Thyroid gland (tissue), 4 donors: Measurements from ENCODE around the gene NENF. TPM values are rescaled to one million over a fixed set of nuclear protein-coding genes. Genes with fewer than 3 reads are reported as not detected.
"Not testable (repeated sequence)": the region's sequence is repeated elsewhere in the genome, so short reads cannot be mapped to it uniquely, and the experiment has no call there.

Source experiments
- DNase-seq, 2 donors: peaks; one replicate each; pipeline ENCODE4 v3.0.0-alpha.2; 2019
- H3K27ac ChIP-seq, 3 donors: fragments of 200-600 bp; sonication (generic); 1 replicate in 2 of 3; 2 replicates in 1 of 3; pipeline ENCODE4 v1.5.1; 2016 to 2019; ENCODE audit warnings: mild to moderate bottlenecking in 1 of 3, moderate library complexity in 1 of 3
- H3K27me3 ChIP-seq: fragments of 200-600 bp; sonication (generic); one replicate; pipeline ENCODE4 v1.5.1; 2019
- H3K36me3 ChIP-seq, 2 donors: fragments of 200-600 bp; sonication (generic); one replicate each; pipeline ENCODE4 v1.5.1; 2016 to 2019
- H3K4me1 ChIP-seq, 2 donors: fragments of 200-600 bp; sonication (generic); one replicate each; pipeline ENCODE4 v1.5.1; 2017 to 2019
- H3K4me3 ChIP-seq, 3 donors: fragments of 200-600 bp; sonication (generic); replicated peaks in 1 of 3; 1 replicate in 2 of 3; 2 replicates in 1 of 3; pipeline ENCODE4 v1.5.1; 2016; ENCODE audit warnings: mild to moderate bottlenecking in 1 of 3
- H3K9me3 ChIP-seq: fragments of 200-600 bp; sonication (generic); one replicate; pipeline ENCODE4 v1.5.1; 2017
- POLR2A ChIP-seq, 2 donors: fragments of 450-650 bp; IDR thresholded peaks; one replicate each; pipeline ENCODE4 v1.6.1; 2017; ENCODE audit warnings: antibody characterized with exemption in 2 of 2, mild to moderate bottlenecking in 2 of 2, moderate library complexity in 1 of 2
- WGBS, 2 donors: methylation state at CpG; one replicate each; pipeline ENCODE4 v1.1.5; 2017; 5-methylcytosine and 5-hydroxymethylcytosine counted together
- intact Hi-C: fragments of 100-400 bp; cut with DNase I; formaldehyde crosslinking; loops from one replicate; pipeline ENCODE4 v1.15.1; 2023
- total RNA-seq, 4 donors: library from RNA; depleted of rRNA; stranded (reverse); fragments of >200 nt; gene quantifications; one replicate each; pipeline ENCODE4 v1.2.3, GENCODE V29; 2016
- TF ChIP-seq, protein P1 (sequence below), 6 experiments: fragments of 200-600 bp in 3 of 6; fragments of 450-650 bp in 3 of 6; sonication (generic) in 3 of 6; IDR thresholded peaks; one replicate each; pipeline ENCODE4 v1.5.1; 2016 to 2019; ENCODE audit warnings: antibody characterized with exemption in 6 of 6, mild to moderate bottlenecking in 2 of 6, inconsistent platforms in 1 of 6, moderate library complexity in 1 of 6

NENF gene
- total RNA-seq, 4 donors from 2014 or later: 42.4 to 181 (median 122) TPM

DNA sequence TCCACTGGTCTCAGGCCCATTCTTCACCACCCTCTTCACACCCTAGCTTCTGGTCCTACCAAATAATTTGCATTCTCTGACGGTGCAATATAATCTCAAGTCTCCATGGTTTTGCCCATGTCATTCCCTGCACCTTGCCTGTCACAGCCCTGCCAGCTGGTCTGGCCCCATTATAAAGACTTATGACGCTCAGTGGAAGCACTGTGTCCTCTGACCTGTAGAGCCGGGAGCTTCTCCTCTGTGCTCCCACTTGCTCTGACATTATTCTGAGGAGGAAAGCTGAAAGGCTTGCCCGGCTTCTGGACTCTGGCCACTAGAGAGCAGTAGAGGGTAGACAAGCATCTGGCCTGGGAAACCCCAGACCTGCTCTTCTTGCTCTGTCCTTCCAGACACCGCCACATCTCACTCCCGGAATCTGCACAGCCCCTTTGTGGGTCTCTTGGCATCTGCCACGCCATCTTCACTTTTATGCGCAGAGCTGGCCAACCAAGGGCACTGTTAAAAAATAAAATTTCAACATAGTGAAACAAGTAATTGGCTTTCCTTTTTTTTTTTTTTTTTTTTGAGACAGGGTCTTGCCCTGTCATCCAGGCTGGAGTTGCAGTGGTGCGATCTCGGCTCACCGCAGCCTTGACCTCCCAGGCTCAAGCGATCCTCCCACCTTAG lies 44.4 kb downstream of the NENF start:
- peak; percentile 82 to 87 for DNase-seq
- WGBS, 2 donors: 34 to 40% methylated on average over 12 of the region's 12 CpGs
- Histone ChIP-seq H3K36me3 (no peaks in the 10 kb centered on the region), H3K4me3 (no peak overlapping the region), H3K27me3 (no peaks in the 10 kb centered on the region), H3K27ac (no peak overlapping the region), H3K9me3 (no peaks in the 10 kb centered on the region), H3K4me1 (peaks cover 13 to 24% of the 10 kb centered on the region in 2 donors)
- intact Hi-C loops: loop anchor here (5.0 kb wide), 1 partner anchor 130 kb away; the partner anchor contains the start of gene ATF3
- TF ChIP-seq, protein P1, sequence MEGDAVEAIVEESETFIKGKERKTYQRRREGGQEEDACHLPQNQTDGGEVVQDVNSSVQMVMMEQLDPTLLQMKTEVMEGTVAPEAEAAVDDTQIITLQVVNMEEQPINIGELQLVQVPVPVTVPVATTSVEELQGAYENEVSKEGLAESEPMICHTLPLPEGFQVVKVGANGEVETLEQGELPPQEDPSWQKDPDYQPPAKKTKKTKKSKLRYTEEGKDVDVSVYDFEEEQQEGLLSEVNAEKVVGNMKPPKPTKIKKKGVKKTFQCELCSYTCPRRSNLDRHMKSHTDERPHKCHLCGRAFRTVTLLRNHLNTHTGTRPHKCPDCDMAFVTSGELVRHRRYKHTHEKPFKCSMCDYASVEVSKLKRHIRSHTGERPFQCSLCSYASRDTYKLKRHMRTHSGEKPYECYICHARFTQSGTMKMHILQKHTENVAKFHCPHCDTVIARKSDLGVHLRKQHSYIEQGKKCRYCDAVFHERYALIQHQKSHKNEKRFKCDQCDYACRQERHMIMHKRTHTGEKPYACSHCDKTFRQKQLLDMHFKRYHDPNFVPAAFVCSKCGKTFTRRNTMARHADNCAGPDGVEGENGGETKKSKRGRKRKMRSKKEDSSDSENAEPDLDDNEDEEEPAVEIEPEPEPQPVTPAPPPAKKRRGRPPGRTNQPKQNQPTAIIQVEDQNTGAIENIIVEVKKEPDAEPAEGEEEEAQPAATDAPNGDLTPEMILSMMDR (IDR thresholded peaks at IDR 0.05): peak; percentile 61 to 92 (median 84)
- TF ChIP-seq POLR2A (IDR thresholded peaks at IDR 0.05): no peak

DNA sequence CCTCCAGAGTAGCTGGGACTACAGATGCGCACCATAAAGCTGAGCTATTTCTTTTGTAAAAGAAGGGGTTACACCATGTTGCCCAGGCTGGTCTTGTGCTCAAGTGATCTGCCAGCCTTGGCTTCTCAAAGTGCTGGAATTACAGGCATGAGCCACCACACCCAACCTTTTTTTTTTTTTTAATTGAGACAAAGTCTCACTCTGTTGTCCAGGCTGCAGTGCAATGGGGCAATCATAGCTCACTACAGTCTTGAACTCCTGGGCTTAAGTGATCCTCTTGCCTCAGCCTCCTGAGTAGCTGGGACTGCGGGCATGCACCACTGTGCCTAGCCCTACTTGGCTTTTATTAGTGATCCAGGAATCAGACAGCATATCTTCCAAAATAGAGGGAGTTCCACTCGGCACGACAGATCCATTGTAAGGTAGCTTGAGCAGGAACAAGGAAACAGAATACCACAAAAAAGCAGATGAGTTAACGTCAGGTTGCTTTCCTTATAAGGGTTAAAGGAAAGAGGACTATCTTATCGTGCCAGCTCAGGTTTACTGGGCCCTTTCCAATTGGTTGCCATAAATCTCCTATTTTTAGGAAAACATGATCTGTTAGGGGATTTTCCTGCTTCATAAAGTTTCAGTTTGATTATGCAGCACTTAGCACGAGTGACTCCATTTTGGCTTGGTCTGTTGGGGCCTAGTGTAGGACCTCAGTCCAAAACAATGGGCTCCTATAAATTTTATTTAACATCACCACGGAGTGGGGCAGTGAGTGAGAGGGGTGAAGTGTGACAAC lies 45.2 kb downstream of the NENF start:
- no peaks in the 10 kb centered on the region for H3K27me3 ChIP-seq
- no peak for TF ChIP-seq POLR2A (IDR thresholded peaks at IDR 0.05)
- TF ChIP-seq, protein P1 (IDR thresholded peaks at IDR 0.05): no peak

DNA sequence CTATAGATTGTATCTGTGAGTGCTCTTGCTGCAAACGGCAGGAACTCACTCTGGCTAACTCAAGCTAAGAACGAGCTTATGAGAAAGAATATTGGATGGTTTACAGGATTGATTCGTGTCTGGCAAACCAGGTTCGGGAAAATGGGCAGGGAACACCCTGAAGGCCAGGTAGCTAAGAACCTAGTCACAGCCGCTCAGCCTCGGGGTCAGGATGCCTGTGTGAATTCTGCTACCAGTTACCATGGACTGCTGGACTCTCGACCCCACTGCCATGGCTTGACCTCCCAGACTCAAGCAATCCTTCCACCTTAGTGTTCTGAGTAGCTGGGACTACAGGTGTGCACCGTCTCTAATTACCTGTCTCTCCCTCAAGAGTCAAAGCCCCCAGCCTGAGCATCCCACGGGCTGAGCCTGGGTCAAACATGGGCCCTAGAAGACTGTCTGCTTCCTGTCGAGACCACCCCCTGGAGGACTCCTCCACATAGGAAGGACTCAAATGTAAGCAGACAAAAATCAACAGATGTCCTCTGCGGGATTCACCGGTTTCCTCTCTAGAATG lies 45.8 kb downstream of the NENF start:
- Histone ChIP-seq H3K27me3 (no peaks in the 10 kb centered on the region), H3K36me3 (no peaks in the 10 kb centered on the region), H3K9me3 (no peaks in the 10 kb centered on the region), H3K4me3 (no peak overlapping the region), H3K4me1 (peaks cover 23 to 35% of the 10 kb centered on the region in 2 donors), H3K27ac (no peak overlapping the region)
- TF ChIP-seq, protein P1 (IDR thresholded peaks at IDR 0.05): no peak
- no peak for TF ChIP-seq POLR2A (IDR thresholded peaks at IDR 0.05)
- WGBS, 2 donors: 72 to 78% methylated on average over 10 to 12 of the region's 12 CpGs
- intact Hi-C loops: loop anchor here (5.0 kb wide), 1 partner anchor 129 kb away; the partner anchor contains the start of gene ATF3
- DNase-seq: no peak

More for the DNA sequence above, 45.2 kb downstream of the NENF start:
- Histone ChIP-seq H3K27ac (no peak overlapping the region), H3K4me3 (no peak overlapping the region), H3K9me3 (no peaks in the 10 kb centered on the region), H3K36me3 (no peaks in the 10 kb centered on the region), H3K4me1 (peaks cover 20 to 32% of the 10 kb centered on the region in 2 donors)
- WGBS, 2 donors: 77 to 79% methylated on average over 8 of the region's 8 CpGs
- intact Hi-C loops: loop anchor here (5.0 kb wide), 1 partner anchor 129 kb away; the partner anchor contains the start of gene ATF3
- DNase-seq: no peak

DNA sequence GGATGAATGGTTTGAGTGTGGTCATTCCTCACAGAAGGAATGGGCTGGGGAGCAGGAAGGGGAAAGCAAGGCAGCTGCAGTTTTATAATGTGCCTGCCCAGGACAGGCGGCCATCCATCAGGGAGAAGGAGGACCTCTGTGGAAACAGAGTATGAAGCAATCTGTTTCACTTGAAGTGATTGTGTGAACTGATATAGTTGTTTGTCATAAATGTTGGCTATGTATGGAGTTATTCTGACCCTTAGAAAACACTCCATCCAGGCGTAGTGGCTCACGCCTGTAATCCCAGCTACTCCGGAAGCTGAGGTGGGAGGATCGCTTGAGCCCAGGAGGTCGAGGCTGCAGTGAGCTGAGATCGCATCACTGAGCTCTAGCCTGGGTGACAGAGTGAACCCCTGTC lies 46.5 kb downstream of the NENF start:
- H3K9me3 ChIP-seq: no peaks in the 10 kb centered on the region
- 70 to 81% methylated on average over 7 of the region's 7 CpGs for WGBS, 2 donors

DNA sequence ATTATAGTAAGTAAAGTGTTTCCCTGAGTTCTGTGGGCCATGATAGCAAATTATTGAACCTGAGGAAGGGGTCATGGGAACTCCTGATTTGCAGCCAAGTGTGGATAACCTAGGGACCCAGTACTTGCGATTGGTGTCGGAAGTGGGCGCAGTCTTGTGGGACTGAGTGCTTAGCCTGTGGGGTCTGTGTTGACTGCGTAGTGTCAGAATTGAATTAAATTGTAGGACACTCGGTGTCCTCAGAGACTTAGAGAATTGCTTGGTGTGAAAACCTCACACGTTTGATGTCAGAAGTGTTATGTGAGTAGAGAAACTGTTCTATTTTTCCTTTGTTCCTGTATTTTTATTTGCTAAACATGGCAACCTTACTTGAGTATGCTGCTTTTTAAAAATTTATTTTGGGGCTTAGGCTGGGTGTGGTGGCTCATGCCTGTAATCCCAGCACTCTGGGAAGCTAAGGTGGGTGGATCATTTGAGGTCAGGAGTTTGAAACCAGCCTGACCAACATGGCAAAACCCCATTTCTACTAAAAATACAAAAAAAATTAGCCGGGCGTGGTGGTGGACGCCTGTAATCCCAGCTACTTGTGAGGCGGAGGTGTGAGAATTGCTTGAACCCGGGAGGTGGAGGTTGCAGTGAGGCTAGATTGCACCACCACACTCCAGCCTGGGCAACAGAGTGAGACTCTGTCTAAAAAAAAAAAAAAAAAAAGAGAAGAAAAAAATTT lies 48.2 kb downstream of the NENF start:
- H3K27me3 ChIP-seq, intact Hi-C loops, H3K4me3 ChIP-seq, H3K36me3 ChIP-seq, H3K9me3 ChIP-seq: not testable (repeated sequence)
- H3K27ac ChIP-seq: peak overlapping the region; percentile 11 to 74 (median 51)
- DNase-seq: peak; percentile 15 to 39
- H3K4me1 ChIP-seq: peaks cover 26 to 43% of the 10 kb centered on the region in 2 donors
- WGBS, 2 donors: 76 to 88% methylated on average over 11 of the region's 11 CpGs

More for the DNA sequence above, 46.5 kb downstream of the NENF start:
- intact Hi-C loops: loop anchor here (5.0 kb wide), 1 partner anchor 128 kb away; the partner anchor contains the start of gene ATF3
- Histone ChIP-seq H3K27me3 (no peaks in the 10 kb centered on the region), H3K27ac (no peak overlapping the region), H3K36me3 (no peaks in the 10 kb centered on the region), H3K4me1 (peaks cover 23 to 35% of the 10 kb centered on the region in 2 donors), H3K4me3 (no peak overlapping the region)
- DNase-seq: no peak
- TF ChIP-seq, protein P1 (IDR thresholded peaks at IDR 0.05): no peak
- TF ChIP-seq POLR2A (IDR thresholded peaks at IDR 0.05): no peak
